ENCODE data around the gene NDUFC1.
"Not testable (repeated sequence)": the region's sequence is repeated elsewhere in the genome, so short reads cannot be mapped to it uniquely, and the experiment has no call there.

The NDUFC1 gene

GRCh38 chr4:139324620-139325019, 22.3 kb upstream of the NDUFC1 start:
- no peak overlapping the region for H3K4me3 ChIP-seq (ENCODE audit: low read depth, low read length)
- TF ChIP-seq CTCF (IDR thresholded peaks at IDR 0.05; ENCODE audit: low read depth, low read length, missing control alignments): no peak
- DNase-seq (ENCODE audit: low read depth): no peak
- in situ Hi-C loops (cut with HindIII; ENCODE audit: low sequenced_read_pairs): no loop called here

GRCh38 chr4:139322541-139322940, 20.3 kb upstream of the NDUFC1 start:
- DNase-seq (ENCODE audit: low read depth); H3K4me3 ChIP-seq (ENCODE audit: low read depth, low read length); in situ Hi-C loops (cut with HindIII; ENCODE audit: low sequenced_read_pairs): not testable (repeated sequence)

GRCh38 chr4:139322070-139322469, 19.8 kb upstream of the NDUFC1 start:
- in situ Hi-C loops (cut with HindIII; ENCODE audit: low sequenced_read_pairs); DNase-seq (ENCODE audit: low read depth): not testable (repeated sequence)

GRCh38 chr4:139319571-139319970, 17.3 kb upstream of the NDUFC1 start:
- DNase-seq (ENCODE audit: low read depth): no peak
- TF ChIP-seq CTCF (IDR thresholded peaks at IDR 0.05; ENCODE audit: low read depth, low read length, missing control alignments): no peak
- no peak overlapping the region for H3K4me3 ChIP-seq (ENCODE audit: low read depth, low read length)
- in situ Hi-C loops (cut with HindIII; ENCODE audit: low sequenced_read_pairs): no loop called here

More at GRCh38 chr4:139322070-139322469, 19.8 kb upstream of the NDUFC1 start:
- H3K4me3 ChIP-seq (ENCODE audit: low read depth, low read length): not testable (repeated sequence)

- no peak overlapping the region for H3K4me3 ChIP-seq (ENCODE audit: low read depth, low read length)
- no peak for TF ChIP-seq CTCF (IDR thresholded peaks at IDR 0.05; ENCODE audit: low read depth, low read length, missing control alignments)
- in situ Hi-C loops (cut with HindIII; ENCODE audit: low sequenced_read_pairs): no loop called here
Measured at GRCh38 chr4:139317635-139318034, 15.4 kb upstream of the NDUFC1 start.

GRCh38 chr4:139316733-139317132, 14.5 kb upstream of the NDUFC1 start:
- DNase-seq (ENCODE audit: low read depth): no peak
- no peak overlapping the region for H3K4me3 ChIP-seq (ENCODE audit: low read depth, low read length)
- in situ Hi-C loops (cut with HindIII; ENCODE audit: low sequenced_read_pairs): no loop called here
- no peak for TF ChIP-seq CTCF (IDR thresholded peaks at IDR 0.05; ENCODE audit: low read depth, low read length, missing control alignments)

More at GRCh38 chr4:139317635-139318034, 15.4 kb upstream of the NDUFC1 start:
- DNase-seq (ENCODE audit: low read depth): no peak

GRCh38 chr4:139315221-139315675, 13.0 kb upstream of the NDUFC1 start:
- in situ Hi-C loops (cut with HindIII; ENCODE audit: low sequenced_read_pairs): no loop called here
- DNase-seq (ENCODE audit: low read depth): no peak
- TF ChIP-seq CTCF (IDR thresholded peaks at IDR 0.05; ENCODE audit: low read depth, low read length, missing control alignments): no peak
- no peak overlapping the region for H3K4me3 ChIP-seq (ENCODE audit: low read depth, low read length)
